Loucy (cell line): Measurements from ENCODE around the gene LILRA1.

Source experiments
- H2AFZ ChIP-seq: fragments of 200-600 bp; sonication (generic); 2 replicates; pipeline ENCODE4 v1.6.0; 2016; ENCODE audit warnings: antibody characterized with exemption, mild to moderate bottlenecking, low read length, moderate library complexity
- H3F3A ChIP-seq: fragments of 200-600 bp; 2 replicates; pipeline ENCODE4 v1.6.0; 2016; ENCODE audit warnings: antibody characterized with exemption, low read depth, mild to moderate bottlenecking
- H3K27me3 ChIP-seq: fragments of 200-600 bp; sonication (generic); 2 replicates; pipeline ENCODE4 v1.6.1; 2014; ENCODE audit warnings: low read length, mild to moderate bottlenecking; ENCODE audit not compliant: insufficient read depth, poor library complexity, severe bottlenecking
- H3K36me3 ChIP-seq: fragments of 200-600 bp; sonication (generic); 2 replicates; pipeline ENCODE4 v1.6.1; 2016; ENCODE audit warnings: low read length; ENCODE audit not compliant: insufficient read depth
- H3K4me1 ChIP-seq: fragments of 200-600 bp; sonication (generic); 2 replicates; pipeline ENCODE4 v1.5.1; 2014; ENCODE audit warnings: low read length, mild to moderate bottlenecking; ENCODE audit not compliant: insufficient read depth, poor library complexity, severe bottlenecking
- H3K4me2 ChIP-seq: fragments of 200-600 bp; sonication (generic); 2 replicates; pipeline ENCODE4 v1.6.0; 2014; ENCODE audit warnings: antibody characterized with exemption, low read length, low read depth, mild to moderate bottlenecking; ENCODE audit not compliant: poor library complexity, severe bottlenecking
- H3K4me3 ChIP-seq: fragments of 200-600 bp; sonication (generic); 2 replicates; pipeline ENCODE4 v1.5.1; 2014; ENCODE audit warnings: low read length, mild to moderate bottlenecking, mixed read lengths; ENCODE audit not compliant: poor library complexity, severe bottlenecking
- H3K79me2 ChIP-seq: fragments of 200-600 bp; sonication (generic); 2 replicates; pipeline ENCODE4 v1.6.1; 2014; ENCODE audit warnings: low read length; ENCODE audit not compliant: insufficient read depth
- H3K9ac ChIP-seq: fragments of 200-600 bp; sonication (generic); 2 replicates; pipeline ENCODE4 v1.6.0; 2014; ENCODE audit warnings: mild to moderate bottlenecking, low read depth, low read length, moderate library complexity; ENCODE audit not compliant: poor library complexity, severe bottlenecking
- H3K9me2 ChIP-seq: fragments of 200-600 bp; sonication (generic); replicated peaks from 2 replicates; pipeline ENCODE4 v1.6.1; 2016; ENCODE audit warnings: low read depth, low read length, mixed read lengths
- H3K9me3 ChIP-seq: fragments of 200-600 bp; sonication (generic); 2 replicates; pipeline ENCODE4 v1.6.1; 2014; ENCODE audit warnings: mild to moderate bottlenecking, antibody characterized with exemption, low read length, low read depth; ENCODE audit not compliant: insufficient read depth
- H4K20me1 ChIP-seq: fragments of 200-600 bp; sonication (generic); 2 replicates; pipeline ENCODE4 v1.6.0; 2014; ENCODE audit warnings: antibody characterized with exemption, low read length, mild to moderate bottlenecking; ENCODE audit not compliant: insufficient read depth, poor library complexity, severe bottlenecking
- CTCF ChIP-seq: fragments of 200-600 bp; sonication (generic); conservative IDR thresholded peaks from 2 replicates; pipeline ENCODE4 v1.5.1; 2014; ENCODE audit warnings: mild to moderate bottlenecking, antibody characterized with exemption, low read length
- EZH2phosphoT487 ChIP-seq: fragments of 200-600 bp; IDR thresholded peaks from 2 replicates; pipeline ENCODE4 v1.6.1; 2018; ENCODE audit warnings: antibody characterized with exemption, mild to moderate bottlenecking, moderate library complexity, borderline replicate concordance

Gene LILRA1

GRCh38 chr19:54646331-54646841, 53.0 kb downstream of the LILRA1 start:
- Histone ChIP-seq H3K4me1 (no peaks in the 10 kb centered on the region), H3K9ac (no peak overlapping the region), H3K79me2 (no peaks in the 10 kb centered on the region), H3K9me3 (no peaks in the 10 kb centered on the region), H3K9me2 (no peaks in the 10 kb centered on the region), H3K4me2 (no peak overlapping the region), H3K27me3 (no peaks in the 10 kb centered on the region), H3F3A (no peaks in the 10 kb centered on the region), H3K36me3 (no peaks in the 10 kb centered on the region), H4K20me1 (no peaks in the 10 kb centered on the region), H3K4me3 (no peak overlapping the region), H2AFZ (no peak overlapping the region)
- TF ChIP-seq EZH2phosphoT487 (no peak), CTCF (no peak)

- Histone ChIP-seq H3K36me3 (no peaks in the 10 kb centered on the region), H3K4me2 (no peak overlapping the region), H3K27me3 (no peaks in the 10 kb centered on the region), H3K9ac (no peak overlapping the region), H3K4me1 (no peaks in the 10 kb centered on the region), H3F3A (no peaks in the 10 kb centered on the region), H3K9me2 (no peaks in the 10 kb centered on the region), H3K9me3 (no peaks in the 10 kb centered on the region), H3K4me3 (no peak overlapping the region), H3K79me2 (no peaks in the 10 kb centered on the region), H4K20me1 (no peaks in the 10 kb centered on the region), H2AFZ (no peak overlapping the region)
- no peak for TF ChIP-seq EZH2phosphoT487
- peak; percentile 54 for TF ChIP-seq CTCF
Observed at GRCh38 chr19:54648129-54648528, 54.7 kb downstream of the LILRA1 start.

- TF ChIP-seq CTCF (no peak), EZH2phosphoT487 (no peak)
Observed at GRCh38 chr19:54650108-54650655, 56.8 kb downstream of the LILRA1 start.

More at GRCh38 chr19:54650108-54650655, 56.8 kb downstream of the LILRA1 start:
- Histone ChIP-seq H3F3A (no peaks in the 10 kb centered on the region), H3K27me3 (no peaks in the 10 kb centered on the region), H3K79me2 (no peaks in the 10 kb centered on the region), H3K36me3 (no peaks in the 10 kb centered on the region), H3K9ac (no peak overlapping the region), H4K20me1 (no peaks in the 10 kb centered on the region), H3K4me3 (no peak overlapping the region), H3K9me2 (no peaks in the 10 kb centered on the region), H3K4me1 (no peaks in the 10 kb centered on the region), H3K4me2 (no peak overlapping the region), H3K9me3 (no peaks in the 10 kb centered on the region), H2AFZ (no peak overlapping the region)
